Anterior cingulate cortex (tissue), 58 donors: Measurements from ENCODE around the gene BRSK2.
"Not testable (repeated sequence)": the region's sequence is repeated elsewhere in the genome, so short reads cannot be mapped to it uniquely, and the experiment has no call there.

Experiments
- DNase-seq, 58 donors: peaks; one replicate each; lab custom pipeline; 2025; lab: John Stamatoyannopoulos, UW

Gene BRSK2

DNA sequence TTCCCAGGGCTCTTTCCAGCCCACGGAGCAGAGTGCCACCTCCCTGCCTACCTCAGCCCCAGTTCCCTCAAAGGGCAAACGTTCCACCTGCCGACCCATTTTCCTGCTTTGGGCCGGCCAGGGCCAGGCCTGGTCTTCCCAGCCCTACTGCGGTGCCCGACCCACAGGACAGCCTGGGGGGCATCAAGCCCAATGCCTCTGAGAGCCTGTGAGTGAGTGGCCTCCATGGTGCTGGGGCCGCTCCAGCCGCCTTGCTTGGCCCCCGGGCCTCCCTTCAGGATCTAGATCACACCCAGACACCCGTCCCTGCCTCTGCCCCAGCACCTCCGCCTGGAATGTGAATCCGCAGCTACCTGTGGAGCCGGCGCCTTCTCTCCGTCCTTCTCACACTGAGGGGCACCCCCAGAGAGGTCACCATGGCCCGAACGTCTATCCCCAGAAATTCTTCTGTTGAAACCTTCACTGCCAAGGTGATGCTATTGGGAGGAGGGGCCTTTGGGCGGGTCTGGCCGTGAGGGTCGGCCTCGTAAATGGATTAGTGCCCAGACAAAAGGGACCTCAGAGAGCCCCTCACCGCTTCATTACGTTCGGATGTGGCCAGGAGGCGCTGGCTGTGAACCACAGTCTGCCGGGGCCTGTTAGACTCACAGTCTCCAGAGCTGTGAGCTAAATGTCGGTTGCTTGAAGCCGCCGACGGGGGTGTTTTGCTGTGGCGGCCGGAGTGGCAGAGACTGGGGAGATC, 36.2 kb upstream of the BRSK2 start:
- no peak for DNase-seq

- no peak for DNase-seq
These were observed 35.4 kb upstream of the BRSK2 start for GRCh38 chr11:1354125-1354938.

GRCh38 chr11:1356007-1356435, 33.7 kb upstream of the BRSK2 start:
- DNase-seq = no peak

DNA sequence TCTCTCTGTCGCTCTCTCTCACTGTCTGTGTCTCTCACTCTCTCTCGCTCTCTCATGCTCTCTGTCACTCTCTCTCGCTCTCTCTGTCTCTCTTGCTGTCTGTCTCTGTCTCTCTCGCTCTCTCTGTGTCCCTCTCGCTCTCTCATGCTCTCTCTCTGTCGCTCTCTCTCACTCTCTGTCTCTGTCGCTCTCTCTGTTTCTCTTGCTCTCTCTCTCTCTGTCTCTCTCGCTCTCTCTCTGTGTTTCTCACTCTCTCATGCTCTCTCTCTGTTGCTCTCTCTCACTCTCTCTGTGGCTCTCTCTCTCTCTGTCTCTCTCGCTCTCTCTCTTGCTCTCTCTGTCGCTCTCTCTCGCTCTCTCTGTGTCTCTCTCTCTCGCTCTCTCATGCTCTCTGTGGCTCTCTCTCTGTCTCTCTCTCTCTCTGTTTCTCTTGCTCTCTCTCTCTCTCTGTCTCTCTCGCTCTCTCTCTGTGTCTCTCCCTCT, 33.2 kb upstream of the BRSK2 start:
- DNase-seq = no peak

DNA sequence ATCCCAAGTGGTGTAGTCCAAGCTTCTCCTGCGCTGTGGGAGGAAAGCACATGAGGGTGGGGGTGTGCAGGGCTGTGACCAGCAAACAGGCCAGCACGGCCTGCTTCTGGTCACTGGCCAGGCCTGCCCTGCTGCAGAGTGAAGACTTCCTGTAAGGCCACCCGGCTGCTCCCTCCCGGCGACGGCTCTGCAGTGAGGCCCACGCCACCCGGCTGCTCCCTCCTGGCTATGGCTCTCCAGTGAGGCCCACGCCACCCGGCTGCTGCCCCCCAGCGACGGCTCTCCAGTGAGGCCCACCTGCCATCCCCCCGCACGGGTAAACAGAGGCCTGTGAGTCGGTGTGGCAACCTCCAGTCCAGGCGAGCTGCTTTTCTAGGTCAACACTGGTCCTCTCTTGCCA, 31.4 kb upstream of the BRSK2 start:
- DNase-seq = no peak

DNA sequence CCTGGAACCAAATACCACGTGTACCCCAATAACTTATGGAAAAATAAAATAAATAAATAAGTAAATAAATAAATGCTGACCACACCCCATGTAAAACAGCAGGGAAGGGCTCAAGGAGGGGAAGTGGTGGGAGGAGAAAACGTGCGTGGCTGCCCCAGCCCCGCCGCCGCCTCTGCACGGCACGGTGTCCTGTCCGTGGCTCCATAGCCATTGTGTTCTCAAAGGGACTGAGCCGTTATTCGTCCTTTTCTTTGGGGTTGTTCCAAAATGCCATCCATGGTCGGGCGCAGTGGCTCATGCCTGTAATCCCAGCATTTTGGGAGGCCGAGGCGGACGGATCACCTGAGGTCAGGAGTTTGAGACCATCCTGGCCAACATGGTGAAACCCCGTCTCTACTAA, 30.8 kb upstream of the BRSK2 start:
- not testable (repeated sequence) for DNase-seq

- no peak for DNase-seq
These were observed 30.2 kb upstream of the BRSK2 start for GRCh38 chr11:1359556-1359955.

DNA sequence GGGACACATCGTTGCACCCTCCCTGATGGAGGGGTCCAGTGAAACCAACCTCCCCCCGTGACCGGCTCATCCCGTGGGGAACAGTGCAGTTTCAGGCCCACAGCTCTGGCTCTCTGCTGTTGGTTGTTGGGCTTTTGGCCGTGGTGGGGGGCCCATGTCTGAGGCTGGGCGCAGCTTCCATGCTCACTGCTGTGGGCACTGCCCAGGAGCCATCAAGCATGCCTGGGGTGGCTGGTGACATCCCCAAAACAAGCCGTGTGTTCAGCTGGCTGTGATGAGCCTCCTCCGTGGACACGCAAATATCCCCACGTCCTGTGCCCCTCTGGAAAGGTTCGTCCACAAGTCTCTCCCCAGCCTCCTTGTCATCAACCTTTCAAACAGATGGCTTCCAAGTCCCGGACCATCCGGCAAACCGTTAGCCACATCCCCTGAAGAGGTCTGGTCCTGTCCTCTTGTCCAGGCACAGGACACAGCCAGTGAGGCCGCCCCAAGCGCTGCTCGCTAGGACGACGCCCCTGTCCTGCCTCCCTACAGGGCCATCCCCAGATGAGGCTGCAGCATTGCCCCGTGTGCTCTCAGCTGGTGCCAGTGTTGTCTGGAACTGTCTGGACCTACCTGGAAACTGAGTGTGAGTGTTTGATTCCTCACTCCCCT, 29.4 kb upstream of the BRSK2 start:
- DNase-seq = no peak

DNA sequence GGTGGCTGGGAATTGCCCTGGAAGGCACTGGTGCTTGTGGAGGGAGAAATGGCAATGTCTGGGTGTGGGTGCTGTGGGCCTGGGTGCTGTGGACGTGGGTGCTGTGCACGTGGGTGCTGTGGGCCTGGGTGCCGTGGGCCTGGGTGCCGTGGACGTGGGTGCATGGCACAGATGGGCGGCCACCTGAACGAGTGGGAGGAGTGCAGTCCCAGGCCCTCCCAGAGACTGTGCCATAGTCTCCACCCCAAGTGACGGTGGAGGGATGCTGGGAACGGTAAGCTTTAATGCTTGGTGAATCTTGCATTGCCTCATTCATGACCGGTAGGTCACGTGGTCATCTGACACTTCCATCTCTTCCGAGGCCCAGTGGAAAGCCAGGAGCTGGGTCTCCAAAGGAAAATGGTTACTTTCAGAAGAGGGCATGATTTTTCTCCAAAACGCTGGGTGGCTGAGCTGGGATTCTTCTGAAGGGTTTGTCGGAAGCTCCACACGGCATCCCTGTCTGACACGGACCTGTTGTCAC, 28.8 kb upstream of the BRSK2 start:
- DNase-seq = no peak

DNA sequence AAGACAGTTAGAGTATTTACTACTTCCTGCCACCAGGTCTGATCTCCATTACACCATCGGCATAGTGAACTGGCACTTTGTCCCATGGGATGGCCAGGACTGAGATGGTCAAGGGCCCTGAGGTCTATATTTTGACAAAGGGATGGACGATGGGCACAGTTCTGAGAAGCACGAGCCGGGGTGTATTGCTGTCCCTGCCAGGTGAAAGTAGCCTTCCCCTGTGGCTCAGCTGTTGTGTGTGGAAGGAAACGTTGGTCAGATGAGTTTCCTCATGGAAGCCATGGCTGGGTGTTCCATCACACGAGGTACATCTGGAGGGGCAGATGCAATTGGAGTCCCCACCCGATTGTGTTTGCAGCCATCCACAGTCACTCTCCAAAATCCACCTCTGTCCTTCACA, 27.9 kb upstream of the BRSK2 start:
- DNase-seq = no peak

DNA sequence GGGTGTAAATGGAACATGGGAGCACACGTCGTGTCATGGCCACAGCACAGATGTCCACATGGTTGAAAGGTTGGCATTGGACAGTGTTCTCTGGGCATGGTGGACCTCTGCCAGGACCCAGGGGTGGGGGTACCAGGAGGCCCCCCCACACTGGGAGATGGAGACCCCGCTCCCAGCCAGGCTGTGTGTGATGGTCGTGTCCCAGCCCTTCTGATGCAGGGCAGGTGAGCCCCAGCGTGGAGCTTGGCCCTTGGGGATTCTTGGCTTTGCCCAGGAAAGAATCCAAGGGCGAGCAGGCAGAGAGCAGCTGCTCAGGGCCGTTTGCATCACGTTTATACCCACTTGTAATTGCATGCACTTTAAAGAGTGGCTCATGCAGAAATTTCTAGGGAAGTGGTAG, 22.0 kb upstream of the BRSK2 start:
- DNase-seq = no peak

DNA sequence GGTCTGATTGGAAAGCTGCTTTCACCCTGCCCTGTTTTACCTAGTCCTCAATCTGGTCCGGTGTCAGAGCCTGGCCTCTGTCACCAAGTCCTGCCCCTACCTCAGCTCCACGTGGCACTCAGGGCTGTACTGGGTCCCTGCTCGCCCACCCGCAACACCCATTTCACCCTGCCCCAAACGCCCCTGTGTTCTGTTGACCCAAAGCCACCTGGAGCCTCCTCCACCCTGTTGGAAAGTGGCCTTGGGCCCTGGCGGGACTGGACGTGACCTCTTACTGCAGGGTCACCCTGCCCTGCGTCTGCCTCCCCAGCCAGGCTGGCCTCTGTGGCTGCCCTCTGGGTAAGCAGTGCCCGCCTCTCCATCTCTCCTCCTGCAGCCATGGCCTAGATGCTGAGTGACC, 21.5 kb upstream of the BRSK2 start:
- no peak for DNase-seq

GRCh38 chr11:1368966-1369365, 20.8 kb upstream of the BRSK2 start:
- no peak for DNase-seq

DNA sequence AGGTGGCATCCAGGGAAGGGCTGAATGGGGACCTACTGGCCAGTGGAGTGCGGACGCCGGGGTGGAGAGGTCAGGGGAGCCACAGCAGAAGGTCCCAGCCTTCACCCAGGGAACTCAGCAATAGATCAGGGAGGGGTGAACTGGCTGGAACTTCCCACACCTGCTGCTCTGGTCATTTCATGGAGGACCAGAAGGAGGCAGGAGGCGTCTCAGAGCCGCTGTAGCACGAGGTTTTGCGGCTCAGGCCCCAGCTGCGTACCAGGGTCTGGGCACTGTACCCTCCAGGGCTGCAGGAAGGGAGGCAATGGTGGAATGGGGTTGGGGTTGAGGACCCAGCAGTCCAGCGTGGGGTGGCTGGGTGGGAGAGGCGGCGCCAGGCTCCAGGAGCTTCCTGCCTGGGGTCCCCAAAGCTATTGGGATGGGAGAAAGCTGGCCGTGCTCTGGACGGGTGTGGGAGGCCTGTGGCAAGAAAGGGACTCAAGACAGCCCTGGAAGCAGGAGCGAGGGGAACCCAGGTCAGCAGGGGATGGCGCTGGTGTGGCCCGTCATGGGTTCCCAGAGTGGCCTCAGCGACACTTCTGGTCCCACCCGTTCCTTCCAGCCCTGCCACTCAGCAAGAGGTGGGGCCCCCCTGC, 20.2 kb upstream of the BRSK2 start:
- no peak for DNase-seq

- no peak for DNase-seq
These were observed 19.3 kb upstream of the BRSK2 start for GRCh38 chr11:1370186-1371025.

DNA sequence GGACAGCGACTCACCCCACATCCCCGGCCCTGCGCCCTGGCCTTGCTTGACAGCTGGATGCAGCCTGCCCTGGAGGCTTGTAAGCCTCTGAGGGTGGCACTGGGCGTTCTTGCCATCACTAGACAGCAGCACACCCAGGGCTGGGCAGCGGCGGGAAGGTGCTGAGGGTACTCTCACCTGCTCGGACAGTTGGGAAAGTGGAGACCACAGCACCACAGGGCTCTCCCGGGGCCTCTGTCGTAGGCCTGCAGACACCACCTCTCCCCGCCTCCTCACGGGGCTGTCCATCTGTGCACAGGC, 18.8 kb upstream of the BRSK2 start:
- DNase-seq = no peak

- no peak for DNase-seq
These were observed 18.4 kb upstream of the BRSK2 start for GRCh38 chr11:1371377-1371776.

DNA sequence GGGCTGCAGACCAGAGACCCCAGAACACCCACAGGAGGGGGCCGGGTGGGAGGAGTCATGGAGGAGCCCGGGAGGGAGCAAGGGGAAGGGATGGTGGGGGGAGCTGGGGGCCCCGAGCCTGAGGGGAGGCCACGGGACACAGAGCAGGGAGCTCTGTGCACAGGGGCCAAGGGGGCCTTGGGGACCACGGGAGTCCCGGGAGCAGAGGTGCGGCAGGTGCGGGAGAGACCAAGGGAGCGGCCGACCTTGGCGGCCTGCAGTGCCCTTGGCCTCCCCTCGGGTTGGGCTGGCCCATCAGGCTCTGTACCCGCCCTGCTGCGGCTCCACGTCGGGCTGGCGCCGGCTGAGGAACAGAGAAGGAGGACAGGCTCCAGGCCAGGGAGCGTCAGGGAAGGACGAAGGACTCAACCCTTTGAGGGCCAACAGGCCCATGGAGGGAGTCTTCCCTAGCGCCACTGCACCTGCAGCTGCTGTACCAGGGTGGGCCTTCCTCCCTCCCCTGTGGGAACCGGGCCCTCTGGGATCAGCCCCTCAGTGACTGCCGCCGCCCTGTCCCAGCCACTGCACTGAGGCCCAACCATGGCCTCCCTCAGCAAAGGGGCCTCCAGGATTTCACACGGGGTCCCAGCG, 17.8 kb upstream of the BRSK2 start:
- DNase-seq = no peak

- no peak for DNase-seq
These were observed 17.1 kb upstream of the BRSK2 start for GRCh38 chr11:1372660-1373059.
